Vagina (tissue), 2 donors: ENCODE data around the gene SLC25A17. TPM values are rescaled to one million over a fixed set of nuclear protein-coding genes. Genes with fewer than 3 reads are reported as not detected.
A peak's percentile ranks its signal among the peaks of the same experiment; 100 is the strongest.
"Not testable (repeated sequence)": the region's sequence is repeated elsewhere in the genome, so short reads cannot be mapped to it uniquely, and the experiment has no call there.

Experiments
- DNase-seq, 2 donors: peaks; one replicate each; pipeline ENCODE4 v3.0.0-alpha.2; 2017; ENCODE audit errors: extremely low spot score in 2 of 2
- H3K27ac ChIP-seq: fragments of 200-600 bp; sonication (generic); one replicate; pipeline ENCODE4 v1.5.1; 2019
- H3K27me3 ChIP-seq: fragments of 200-600 bp; sonication (generic); one replicate; pipeline ENCODE4 v1.5.1; 2019
- H3K36me3 ChIP-seq, 2 donors: fragments of 200-600 bp; sonication (generic); one replicate each; pipeline ENCODE4 v1.5.1; 2017 to 2019
- H3K4me1 ChIP-seq: fragments of 200-600 bp; sonication (generic); one replicate; pipeline ENCODE4 v1.5.1; 2019
- H3K4me3 ChIP-seq, 2 donors: fragments of 200-600 bp; sonication (generic); 1 replicate in 1 of 2; 2 replicates in 1 of 2; pipeline ENCODE4 v1.5.1; 2016 to 2019
- H3K9me3 ChIP-seq: fragments of 200-600 bp; sonication (generic); one replicate; pipeline ENCODE4 v1.5.1; 2019
- POLR2A ChIP-seq, 2 donors: fragments of 450-650 bp; IDR thresholded peaks; one replicate each; pipeline ENCODE4 v1.6.1; 2017; ENCODE audit warnings: antibody characterized with exemption in 2 of 2, mild to moderate bottlenecking in 2 of 2, moderate library complexity in 2 of 2
- POLR2AphosphoS5 ChIP-seq, 2 donors: sonication (generic); formaldehyde crosslinking; IDR thresholded peaks; one replicate each; pipeline ENCODE4 v1.9.0; 2017; ENCODE audit warnings: antibody characterized with exemption in 2 of 2, mild to moderate bottlenecking in 2 of 2, low read depth in 1 of 2; ENCODE audit not compliant: insufficient read depth in 1 of 2
- intact Hi-C: fragments of 100-400 bp; cut with DNase I; formaldehyde crosslinking; loops from one replicate; pipeline ENCODE4 v1.15.1; 2023
- total RNA-seq: library from RNA; depleted of rRNA; stranded (reverse); fragments of >200 nt; gene quantifications from one replicate; pipeline ENCODE4 v1.2.3, GENCODE V29; 2016
- TF ChIP-seq, protein P1 (sequence below), 3 experiments: fragments of 450-650 bp in 2 of 3; fragments of 200-600 bp in 1 of 3; sonication (generic) in 1 of 3; IDR thresholded peaks; one replicate each; pipeline ENCODE4 v1.5.1; 2017 to 2019; ENCODE audit warnings: antibody characterized with exemption in 3 of 3, mild to moderate bottlenecking in 2 of 3, moderate library complexity in 2 of 3

SLC25A17 gene, protein sequence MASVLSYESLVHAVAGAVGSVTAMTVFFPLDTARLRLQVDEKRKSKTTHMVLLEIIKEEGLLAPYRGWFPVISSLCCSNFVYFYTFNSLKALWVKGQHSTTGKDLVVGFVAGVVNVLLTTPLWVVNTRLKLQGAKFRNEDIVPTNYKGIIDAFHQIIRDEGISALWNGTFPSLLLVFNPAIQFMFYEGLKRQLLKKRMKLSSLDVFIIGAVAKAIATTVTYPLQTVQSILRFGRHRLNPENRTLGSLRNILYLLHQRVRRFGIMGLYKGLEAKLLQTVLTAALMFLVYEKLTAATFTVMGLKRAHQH
- total RNA-seq, result 18.4 TPM

DNA sequence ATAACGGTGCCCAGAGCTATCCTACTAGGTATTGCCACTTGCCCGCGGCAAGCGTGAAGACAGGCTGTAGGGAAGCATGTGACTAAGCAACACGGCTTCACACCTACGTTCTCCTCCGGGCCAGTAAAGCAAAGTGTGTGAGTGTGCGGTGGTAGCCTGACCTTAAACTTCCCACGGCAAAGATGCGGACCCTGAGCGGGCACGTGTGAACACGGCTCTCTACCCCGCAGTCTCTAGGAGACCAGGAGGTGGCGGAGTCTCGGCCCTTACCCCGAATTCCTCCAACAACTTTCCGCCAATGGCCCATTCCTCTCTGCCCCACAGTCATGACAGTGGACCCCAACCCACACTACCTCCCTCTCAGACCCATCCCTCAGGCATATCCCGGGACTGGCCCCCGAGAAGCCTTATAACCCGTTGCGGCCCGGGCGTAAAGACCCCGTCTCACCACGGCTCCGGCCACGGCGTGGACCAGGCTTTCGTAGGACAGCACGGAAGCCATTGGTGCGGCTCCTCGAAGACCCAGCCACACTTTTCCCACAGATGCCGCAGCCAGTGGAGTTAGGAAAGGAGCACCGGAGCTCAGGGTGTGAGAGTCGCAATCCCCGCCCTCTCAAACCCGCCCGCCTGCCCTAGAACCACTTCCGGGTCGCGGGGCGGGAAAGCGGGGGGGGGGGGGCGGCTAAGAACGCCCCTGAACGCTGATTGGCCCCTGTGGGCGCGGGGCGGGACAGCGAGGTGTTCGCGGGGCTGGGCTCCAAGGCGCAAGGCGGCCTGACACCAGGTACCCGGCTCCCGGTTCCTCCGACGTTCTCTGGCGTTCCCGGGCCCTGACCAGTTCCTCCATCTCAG, at the start of gene SLC25A17:
Gene SLC25A17 (minus strand): TSS at position 600 of the 852 bp plus-strand sequence. CDS start 98 bp downstream, at position 502.
- Histone ChIP-seq H3K4me3 (peak within 1 kb of the TSS; percentile 94 to 97), H3K9me3 (no peaks in the 10 kb centered on the region), H3K4me1 (peaks cover 23% of the 10 kb centered on the region), H3K36me3 (peaks cover 0 to 3% of the 10 kb centered on the region in 2 donors), H3K27ac (peak within 1 kb of the TSS; percentile 79), H3K27me3 (no peaks in the 10 kb centered on the region)
- DNase-seq, result peak in 1 of 2 donors; percentile 91
- intact Hi-C loops, result no loop called here
- TF ChIP-seq POLR2AphosphoS5 (IDR thresholded peaks at IDR 0.05; ENCODE audit: insufficient read depth in 1 of 2, low read depth in 1 of 2) (peak in 1 of 2 donors; percentile 86), POLR2A (IDR thresholded peaks at IDR 0.05) (no peak)
- TF ChIP-seq, protein P1, sequence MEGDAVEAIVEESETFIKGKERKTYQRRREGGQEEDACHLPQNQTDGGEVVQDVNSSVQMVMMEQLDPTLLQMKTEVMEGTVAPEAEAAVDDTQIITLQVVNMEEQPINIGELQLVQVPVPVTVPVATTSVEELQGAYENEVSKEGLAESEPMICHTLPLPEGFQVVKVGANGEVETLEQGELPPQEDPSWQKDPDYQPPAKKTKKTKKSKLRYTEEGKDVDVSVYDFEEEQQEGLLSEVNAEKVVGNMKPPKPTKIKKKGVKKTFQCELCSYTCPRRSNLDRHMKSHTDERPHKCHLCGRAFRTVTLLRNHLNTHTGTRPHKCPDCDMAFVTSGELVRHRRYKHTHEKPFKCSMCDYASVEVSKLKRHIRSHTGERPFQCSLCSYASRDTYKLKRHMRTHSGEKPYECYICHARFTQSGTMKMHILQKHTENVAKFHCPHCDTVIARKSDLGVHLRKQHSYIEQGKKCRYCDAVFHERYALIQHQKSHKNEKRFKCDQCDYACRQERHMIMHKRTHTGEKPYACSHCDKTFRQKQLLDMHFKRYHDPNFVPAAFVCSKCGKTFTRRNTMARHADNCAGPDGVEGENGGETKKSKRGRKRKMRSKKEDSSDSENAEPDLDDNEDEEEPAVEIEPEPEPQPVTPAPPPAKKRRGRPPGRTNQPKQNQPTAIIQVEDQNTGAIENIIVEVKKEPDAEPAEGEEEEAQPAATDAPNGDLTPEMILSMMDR (IDR thresholded peaks at IDR 0.05), result no peak

DNA sequence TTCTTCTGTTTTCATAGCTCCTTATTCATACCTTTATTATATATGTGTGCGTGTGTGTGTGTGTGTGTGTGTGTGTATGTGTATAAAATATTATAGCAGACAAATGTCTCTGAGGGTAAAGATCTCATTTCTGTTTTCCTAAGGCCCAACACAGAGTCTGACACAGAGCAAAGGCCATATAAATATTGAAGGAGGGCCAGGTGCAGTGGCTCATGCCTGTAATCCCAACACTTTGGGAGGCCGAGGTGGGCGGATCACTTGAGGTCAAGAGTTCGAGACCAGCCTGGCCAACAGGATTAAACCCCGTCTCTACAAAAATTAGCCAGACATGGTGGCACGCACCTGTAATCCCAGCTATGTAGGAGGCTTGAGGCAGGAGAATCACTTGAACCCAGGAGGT, 49.2 kb upstream of the SLC25A17 start:
- DNase-seq, H3K27ac ChIP-seq, H3K9me3 ChIP-seq, H3K27me3 ChIP-seq, H3K4me3 ChIP-seq, intact Hi-C loops, H3K4me1 ChIP-seq: not testable (repeated sequence)
- peaks cover 0 to 19% of the 10 kb centered on the region in 2 donors for H3K36me3 ChIP-seq

DNA sequence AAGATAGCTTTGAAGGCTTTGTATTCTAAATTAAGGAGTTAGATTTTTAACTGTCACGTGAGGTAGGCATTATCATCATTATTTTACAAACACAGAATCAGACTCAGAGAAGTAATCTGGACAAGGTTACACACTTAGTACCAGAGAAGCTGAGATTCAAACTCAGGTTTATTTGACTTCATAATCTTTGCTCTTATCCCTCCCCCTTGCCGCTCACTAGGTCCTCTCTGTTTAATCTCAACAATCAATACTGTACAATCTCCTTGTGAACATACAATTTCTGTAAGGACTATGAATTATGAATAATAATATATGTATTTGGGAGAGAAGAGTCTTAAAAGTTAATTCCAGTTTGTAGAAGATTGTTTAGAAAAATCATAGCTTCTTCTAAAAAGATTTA, 48.0 kb upstream of the SLC25A17 start:
- no peak overlapping the region for H3K4me3 ChIP-seq
- no peak for DNase-seq

DNA sequence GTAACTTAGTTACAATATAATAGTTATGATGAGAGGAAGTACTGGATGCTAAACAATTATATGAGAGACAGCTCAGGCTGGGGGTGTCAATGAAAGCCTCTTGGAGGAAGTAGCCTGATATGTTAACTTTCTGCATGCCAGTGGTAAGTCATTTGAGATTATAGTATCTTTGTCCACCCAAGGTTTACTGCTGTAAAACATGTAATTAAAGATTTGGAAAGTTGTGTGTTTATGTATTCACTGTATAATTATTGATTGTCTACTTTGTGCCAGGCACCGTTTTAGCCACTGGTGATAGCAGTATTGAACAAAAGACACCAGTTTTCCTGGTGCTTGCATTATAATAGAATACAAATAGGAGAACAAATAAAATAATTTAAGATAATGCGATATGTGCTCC, 43.4 kb upstream of the SLC25A17 start:
- TF ChIP-seq, protein P1 (IDR thresholded peaks at IDR 0.05), result no peak
- TF ChIP-seq POLR2A (IDR thresholded peaks at IDR 0.05) (no peak), POLR2AphosphoS5 (IDR thresholded peaks at IDR 0.05; ENCODE audit: insufficient read depth in 1 of 2, low read depth in 1 of 2) (no peak)
- Histone ChIP-seq H3K27me3 (no peaks in the 10 kb centered on the region), H3K4me1 (peaks cover 16% of the 10 kb centered on the region), H3K9me3 (no peaks in the 10 kb centered on the region), H3K4me3 (no peak overlapping the region), H3K36me3 (peaks cover 0 to 7% of the 10 kb centered on the region in 2 donors), H3K27ac (no peak overlapping the region)
- no peak for DNase-seq
- intact Hi-C loops, result no loop called here

More for the DNA sequence above, 48.0 kb upstream of the SLC25A17 start:
- intact Hi-C loops, result no loop called here
- Histone ChIP-seq H3K27ac (no peak overlapping the region), H3K36me3 (peaks cover 0 to 19% of the 10 kb centered on the region in 2 donors), H3K4me1 (no peaks in the 10 kb centered on the region), H3K9me3 (no peaks in the 10 kb centered on the region), H3K27me3 (no peaks in the 10 kb centered on the region)
- no peak for TF ChIP-seq POLR2AphosphoS5 (IDR thresholded peaks at IDR 0.05; ENCODE audit: insufficient read depth in 1 of 2, low read depth in 1 of 2)
- no peak for TF ChIP-seq POLR2A (IDR thresholded peaks at IDR 0.05)
- TF ChIP-seq, protein P1 (IDR thresholded peaks at IDR 0.05), result no peak

DNA sequence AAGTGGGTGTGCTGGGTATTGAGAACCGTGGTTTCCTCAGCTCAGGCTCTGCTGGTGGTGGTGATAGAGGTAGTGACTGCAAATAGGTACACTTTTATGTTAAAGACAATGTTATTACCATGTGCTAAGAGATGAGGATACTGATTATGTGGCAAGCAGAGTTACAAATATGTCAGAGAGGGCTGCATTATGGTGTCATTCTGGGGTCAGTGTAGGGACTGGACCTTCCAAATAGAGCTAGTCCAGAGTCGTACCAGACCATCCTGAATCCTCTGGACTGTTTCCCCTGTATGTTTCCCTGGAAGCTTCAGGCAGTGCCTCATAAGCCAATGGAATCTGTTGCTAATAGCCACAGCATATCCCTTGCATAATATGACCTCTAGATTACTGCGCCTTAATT, 42.9 kb upstream of the SLC25A17 start, which contains the start of gene DNAJB7:
Gene DNAJB7 (minus strand): TSS at position 101 of the 400 bp plus-strand sequence. CDS start 119 bp downstream, outside the sequence.
- Histone ChIP-seq H3K9me3 (no peaks in the 10 kb centered on the region), H3K27me3 (no peaks in the 10 kb centered on the region), H3K27ac (no peak within 1 kb of the TSS), H3K4me1 (peaks cover 17% of the 10 kb centered on the region), H3K4me3 (no peak within 1 kb of the TSS), H3K36me3 (peaks cover 0 to 7% of the 10 kb centered on the region in 2 donors)
- no peak for DNase-seq
- intact Hi-C loops, result no loop called here
- TF ChIP-seq POLR2A (IDR thresholded peaks at IDR 0.05), result no peak
- no peak for TF ChIP-seq POLR2AphosphoS5 (IDR thresholded peaks at IDR 0.05; ENCODE audit: insufficient read depth in 1 of 2, low read depth in 1 of 2)
- TF ChIP-seq, protein P1 (IDR thresholded peaks at IDR 0.05), result no peak
